ENCODE measurements around the gene FOXN3. TPM values are rescaled to one million over a fixed set of nuclear protein-coding genes. Genes with fewer than 3 reads are reported as not detected.

FOXN3 gene
- polyA plus RNA-seq, 1 of the 3 experiments (the other 2 are of a cell fraction): 9.8 TPM

DNA sequence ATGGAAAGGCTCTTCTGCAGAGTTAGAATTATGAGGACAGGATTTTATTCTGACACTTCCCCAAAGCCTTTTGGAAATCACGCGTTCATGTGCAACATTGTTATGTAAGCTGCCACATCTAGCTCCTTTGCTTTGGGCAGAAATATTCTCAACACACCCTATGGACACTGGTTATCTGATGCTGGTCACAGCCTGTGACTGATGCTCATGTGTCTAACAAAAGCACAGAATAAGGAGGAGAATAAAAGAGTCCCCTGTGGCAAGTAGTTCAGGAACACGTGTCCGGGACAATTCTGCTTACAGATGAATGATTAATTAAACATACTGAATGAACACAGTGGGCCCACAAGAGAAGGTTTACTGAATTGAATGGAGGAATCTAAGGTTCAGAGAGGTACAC lies 22.1 kb downstream of the FOXN3 start:
- whole genome bisulfite sequencing (ENCODE audit: low lambda C conversion rate): 98% methylated on average over 4 of the region's 4 CpGs
- TF ChIP-seq ELF1 (IDR thresholded peaks at IDR 0.05) (no peak), RFX5 (IDR thresholded peaks at IDR 0.05; ENCODE audit: low read length) (no peak), JUND (IDR thresholded peaks at IDR 0.05) (no peak), FOSL2 (IDR thresholded peaks at IDR 0.05; ENCODE audit: borderline replicate concordance, low read depth) (no peak), GABPA (IDR thresholded peaks at IDR 0.05; ENCODE audit: low read depth) (no peak), CHD2 (IDR thresholded peaks at IDR 0.05; ENCODE audit: low read length, partially characterized antibody) (no peak), EZH2phosphoT487 (IDR thresholded peaks at IDR 0.05; ENCODE audit: borderline replicate concordance, low read depth) (no peak), MXI1 (IDR thresholded peaks at IDR 0.05; ENCODE audit: low read depth, low read length) (no peak), RXRA (IDR thresholded peaks at IDR 0.05; ENCODE audit: borderline replicate concordance, low read depth) (no peak), EP300 (IDR thresholded peaks at IDR 0.05; ENCODE audit: borderline replicate concordance in 1 of 2, low read depth in 1 of 2, low read length in 1 of 2) (no peak), POLR2AphosphoS5 (IDR thresholded peaks at IDR 0.05; ENCODE audit: low read depth, low read length) (no peak), TEAD4 (IDR thresholded peaks at IDR 0.05; ENCODE audit: borderline replicate concordance, insufficient read depth) (no peak), TAF1 (IDR thresholded peaks at IDR 0.05; ENCODE audit: borderline replicate concordance, low read depth, low read length) (no peak), TCF12 (IDR thresholded peaks at IDR 0.05) (no peak)
- TF ChIP-seq, protein P1, sequence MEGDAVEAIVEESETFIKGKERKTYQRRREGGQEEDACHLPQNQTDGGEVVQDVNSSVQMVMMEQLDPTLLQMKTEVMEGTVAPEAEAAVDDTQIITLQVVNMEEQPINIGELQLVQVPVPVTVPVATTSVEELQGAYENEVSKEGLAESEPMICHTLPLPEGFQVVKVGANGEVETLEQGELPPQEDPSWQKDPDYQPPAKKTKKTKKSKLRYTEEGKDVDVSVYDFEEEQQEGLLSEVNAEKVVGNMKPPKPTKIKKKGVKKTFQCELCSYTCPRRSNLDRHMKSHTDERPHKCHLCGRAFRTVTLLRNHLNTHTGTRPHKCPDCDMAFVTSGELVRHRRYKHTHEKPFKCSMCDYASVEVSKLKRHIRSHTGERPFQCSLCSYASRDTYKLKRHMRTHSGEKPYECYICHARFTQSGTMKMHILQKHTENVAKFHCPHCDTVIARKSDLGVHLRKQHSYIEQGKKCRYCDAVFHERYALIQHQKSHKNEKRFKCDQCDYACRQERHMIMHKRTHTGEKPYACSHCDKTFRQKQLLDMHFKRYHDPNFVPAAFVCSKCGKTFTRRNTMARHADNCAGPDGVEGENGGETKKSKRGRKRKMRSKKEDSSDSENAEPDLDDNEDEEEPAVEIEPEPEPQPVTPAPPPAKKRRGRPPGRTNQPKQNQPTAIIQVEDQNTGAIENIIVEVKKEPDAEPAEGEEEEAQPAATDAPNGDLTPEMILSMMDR (IDR thresholded peaks at IDR 0.05): no peak
- TF ChIP-seq, protein P2, sequence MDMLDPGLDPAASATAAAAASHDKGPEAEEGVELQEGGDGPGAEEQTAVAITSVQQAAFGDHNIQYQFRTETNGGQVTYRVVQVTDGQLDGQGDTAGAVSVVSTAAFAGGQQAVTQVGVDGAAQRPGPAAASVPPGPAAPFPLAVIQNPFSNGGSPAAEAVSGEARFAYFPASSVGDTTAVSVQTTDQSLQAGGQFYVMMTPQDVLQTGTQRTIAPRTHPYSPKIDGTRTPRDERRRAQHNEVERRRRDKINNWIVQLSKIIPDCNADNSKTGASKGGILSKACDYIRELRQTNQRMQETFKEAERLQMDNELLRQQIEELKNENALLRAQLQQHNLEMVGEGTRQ (IDR thresholded peaks at IDR 0.05; ENCODE audit: borderline replicate concordance, low read depth, low read length): no peak
- TF ChIP-seq, protein P3, sequence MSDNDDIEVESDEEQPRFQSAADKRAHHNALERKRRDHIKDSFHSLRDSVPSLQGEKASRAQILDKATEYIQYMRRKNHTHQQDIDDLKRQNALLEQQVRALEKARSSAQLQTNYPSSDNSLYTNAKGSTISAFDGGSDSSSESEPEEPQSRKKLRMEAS (IDR thresholded peaks at IDR 0.05; ENCODE audit: low read depth): no peak
- TF ChIP-seq, protein P4, sequence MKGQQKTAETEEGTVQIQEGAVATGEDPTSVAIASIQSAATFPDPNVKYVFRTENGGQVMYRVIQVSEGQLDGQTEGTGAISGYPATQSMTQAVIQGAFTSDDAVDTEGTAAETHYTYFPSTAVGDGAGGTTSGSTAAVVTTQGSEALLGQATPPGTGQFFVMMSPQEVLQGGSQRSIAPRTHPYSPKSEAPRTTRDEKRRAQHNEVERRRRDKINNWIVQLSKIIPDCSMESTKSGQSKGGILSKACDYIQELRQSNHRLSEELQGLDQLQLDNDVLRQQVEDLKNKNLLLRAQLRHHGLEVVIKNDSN (IDR thresholded peaks at IDR 0.05; ENCODE audit: borderline replicate concordance, low read depth): no peak
- TF ChIP-seq, protein P5, sequence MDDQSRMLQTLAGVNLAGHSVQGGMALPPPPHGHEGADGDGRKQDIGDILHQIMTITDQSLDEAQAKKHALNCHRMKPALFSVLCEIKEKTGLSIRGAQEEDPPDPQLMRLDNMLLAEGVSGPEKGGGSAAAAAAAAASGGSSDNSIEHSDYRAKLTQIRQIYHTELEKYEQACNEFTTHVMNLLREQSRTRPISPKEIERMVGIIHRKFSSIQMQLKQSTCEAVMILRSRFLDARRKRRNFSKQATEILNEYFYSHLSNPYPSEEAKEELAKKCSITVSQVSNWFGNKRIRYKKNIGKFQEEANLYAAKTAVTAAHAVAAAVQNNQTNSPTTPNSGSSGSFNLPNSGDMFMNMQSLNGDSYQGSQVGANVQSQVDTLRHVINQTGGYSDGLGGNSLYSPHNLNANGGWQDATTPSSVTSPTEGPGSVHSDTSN (IDR thresholded peaks at IDR 0.05): no peak
- TF ChIP-seq, protein P6, sequence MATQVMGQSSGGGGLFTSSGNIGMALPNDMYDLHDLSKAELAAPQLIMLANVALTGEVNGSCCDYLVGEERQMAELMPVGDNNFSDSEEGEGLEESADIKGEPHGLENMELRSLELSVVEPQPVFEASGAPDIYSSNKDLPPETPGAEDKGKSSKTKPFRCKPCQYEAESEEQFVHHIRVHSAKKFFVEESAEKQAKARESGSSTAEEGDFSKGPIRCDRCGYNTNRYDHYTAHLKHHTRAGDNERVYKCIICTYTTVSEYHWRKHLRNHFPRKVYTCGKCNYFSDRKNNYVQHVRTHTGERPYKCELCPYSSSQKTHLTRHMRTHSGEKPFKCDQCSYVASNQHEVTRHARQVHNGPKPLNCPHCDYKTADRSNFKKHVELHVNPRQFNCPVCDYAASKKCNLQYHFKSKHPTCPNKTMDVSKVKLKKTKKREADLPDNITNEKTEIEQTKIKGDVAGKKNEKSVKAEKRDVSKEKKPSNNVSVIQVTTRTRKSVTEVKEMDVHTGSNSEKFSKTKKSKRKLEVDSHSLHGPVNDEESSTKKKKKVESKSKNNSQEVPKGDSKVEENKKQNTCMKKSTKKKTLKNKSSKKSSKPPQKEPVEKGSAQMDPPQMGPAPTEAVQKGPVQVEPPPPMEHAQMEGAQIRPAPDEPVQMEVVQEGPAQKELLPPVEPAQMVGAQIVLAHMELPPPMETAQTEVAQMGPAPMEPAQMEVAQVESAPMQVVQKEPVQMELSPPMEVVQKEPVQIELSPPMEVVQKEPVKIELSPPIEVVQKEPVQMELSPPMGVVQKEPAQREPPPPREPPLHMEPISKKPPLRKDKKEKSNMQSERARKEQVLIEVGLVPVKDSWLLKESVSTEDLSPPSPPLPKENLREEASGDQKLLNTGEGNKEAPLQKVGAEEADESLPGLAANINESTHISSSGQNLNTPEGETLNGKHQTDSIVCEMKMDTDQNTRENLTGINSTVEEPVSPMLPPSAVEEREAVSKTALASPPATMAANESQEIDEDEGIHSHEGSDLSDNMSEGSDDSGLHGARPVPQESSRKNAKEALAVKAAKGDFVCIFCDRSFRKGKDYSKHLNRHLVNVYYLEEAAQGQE (IDR thresholded peaks at IDR 0.05; ENCODE audit: low read depth, low read length): no peak
- Histone ChIP-seq H3K36me3 (replicated peaks in 1 of 2; ENCODE audit: control insufficient read depth in 1 of 2, insufficient read depth in 2 of 2, low read length in 1 of 2) (no peaks in the 10 kb centered on the region), H3K9me2 (no peaks in the 10 kb centered on the region), H3K27ac (ENCODE audit: low read depth in 2 of 2, low read length in 1 of 2) (no peak overlapping the region), H3K4me2 (no peak overlapping the region), H3F3A (replicated peaks; ENCODE audit: insufficient read depth) (no peaks in the 10 kb centered on the region), H3K4me1 (ENCODE audit: control insufficient read depth in 1 of 2, insufficient read depth in 2 of 2, low read depth in 1 of 2, low read length in 1 of 2) (peaks cover 5 to 10% of the 10 kb centered on the region in 2 experiments; a peak in 3 of 4 replicates), H3K79me2 (ENCODE audit: insufficient read depth) (peaks cover 6% of the 10 kb centered on the region; the same call in 1 of the 2 replicates), H3K27me3 (ENCODE audit: insufficient read depth) (no peaks in the 10 kb centered on the region), H2AFZ (ENCODE audit: low read depth) (no peak overlapping the region), H3K9me3 (no peaks in the 10 kb centered on the region), H4K20me1 (ENCODE audit: insufficient read depth) (0 out of 2 replicates have a peak, but pooled peaks cover under 1% of the 10 kb centered on the region), H3K9ac (no peak overlapping the region), H3K4me3 (ENCODE audit: low read depth in 2 of 2, low read length in 1 of 2) (no peak overlapping the region)
- POLR2A ChIA-PET: no interaction called here
- CTCF ChIA-PET: interaction anchor here (0.5 to 0.6 kb wide), 2 partner anchors 482 to 747 kb away, joined by 3 read pairs; no protein-coding TSS in a partner anchor
- no peak for DNase-seq

Data from SK-N-SH (cell line).